Cerebellar cortex (tissue), 1 donor: ENCODE measurements around the gene PARN.
"Not testable (repeated sequence)": the region's sequence is repeated elsewhere in the genome, so short reads cannot be mapped to it uniquely, and the experiment has no call there.

Experiments used
- DNase-seq: peaks from one replicate; pipeline ENCODE4 v3.0.0-alpha.2; 2015; ENCODE audit warnings: low spot score

The PARN gene

GRCh38 chr16:14632693-14633569 is 2.9 kb upstream of the PARN start, which contains the start of gene BFAR:
TSS of gene BFAR (plus strand) at chr16:14632951. CDS start at chr16:14644347, 11,396 bp downstream.
- peak; percentile 98 for DNase-seq

- not testable (repeated sequence) for DNase-seq
These were observed 715 bp upstream of the PARN start for GRCh38 chr16:14630620-14631330.

GRCh38 chr16:14629612-14629918 is 495 bp downstream of the PARN start:
- peak; percentile 11 for DNase-seq

- peak; percentile 10 for DNase-seq
These were observed 1.1 kb downstream of the PARN start for GRCh38 chr16:14628806-14629611.

- no peak for DNase-seq
These were observed 3.0 kb downstream of the PARN start for GRCh38 chr16:14627078-14627477.

GRCh38 chr16:14618566-14618965 is 11.5 kb downstream of the PARN start:
- no peak for DNase-seq

GRCh38 chr16:14616280-14616679 is 13.8 kb downstream of the PARN start:
- no peak for DNase-seq

GRCh38 chr16:14613991-14614390 is 16.1 kb downstream of the PARN start:
- no peak for DNase-seq

- no peak for DNase-seq
These were observed 18.4 kb downstream of the PARN start for GRCh38 chr16:14611660-14612059.

GRCh38 chr16:14609716-14610115 is 20.3 kb downstream of the PARN start:
- DNase-seq, result no peak

- DNase-seq, result no peak
These were observed 21.5 kb downstream of the PARN start for GRCh38 chr16:14608604-14609003.

- no peak for DNase-seq
These were observed 21.9 kb downstream of the PARN start for GRCh38 chr16:14608111-14608566.

- no peak for DNase-seq
These were observed 24.0 kb downstream of the PARN start for GRCh38 chr16:14606102-14606501.

GRCh38 chr16:14602443-14602963 is 27.6 kb downstream of the PARN start:
- no peak for DNase-seq

- DNase-seq, result peak; percentile 29
These were observed 29.9 kb downstream of the PARN start for GRCh38 chr16:14600164-14600563.

GRCh38 chr16:14586637-14587305 is 43.3 kb downstream of the PARN start:
- no peak for DNase-seq

GRCh38 chr16:14585287-14585686 is 44.8 kb downstream of the PARN start:
- DNase-seq, result no peak

GRCh38 chr16:14580926-14581325 is 49.1 kb downstream of the PARN start:
- not testable (repeated sequence) for DNase-seq

GRCh38 chr16:14579266-14579665 is 50.8 kb downstream of the PARN start:
- no peak for DNase-seq

GRCh38 chr16:14576532-14576931 is 53.5 kb downstream of the PARN start:
- no peak for DNase-seq

GRCh38 chr16:14576069-14576468 is 54.0 kb downstream of the PARN start:
- no peak for DNase-seq
